ENCODE results near the gene NELL1.

The NELL1 gene

DNA sequence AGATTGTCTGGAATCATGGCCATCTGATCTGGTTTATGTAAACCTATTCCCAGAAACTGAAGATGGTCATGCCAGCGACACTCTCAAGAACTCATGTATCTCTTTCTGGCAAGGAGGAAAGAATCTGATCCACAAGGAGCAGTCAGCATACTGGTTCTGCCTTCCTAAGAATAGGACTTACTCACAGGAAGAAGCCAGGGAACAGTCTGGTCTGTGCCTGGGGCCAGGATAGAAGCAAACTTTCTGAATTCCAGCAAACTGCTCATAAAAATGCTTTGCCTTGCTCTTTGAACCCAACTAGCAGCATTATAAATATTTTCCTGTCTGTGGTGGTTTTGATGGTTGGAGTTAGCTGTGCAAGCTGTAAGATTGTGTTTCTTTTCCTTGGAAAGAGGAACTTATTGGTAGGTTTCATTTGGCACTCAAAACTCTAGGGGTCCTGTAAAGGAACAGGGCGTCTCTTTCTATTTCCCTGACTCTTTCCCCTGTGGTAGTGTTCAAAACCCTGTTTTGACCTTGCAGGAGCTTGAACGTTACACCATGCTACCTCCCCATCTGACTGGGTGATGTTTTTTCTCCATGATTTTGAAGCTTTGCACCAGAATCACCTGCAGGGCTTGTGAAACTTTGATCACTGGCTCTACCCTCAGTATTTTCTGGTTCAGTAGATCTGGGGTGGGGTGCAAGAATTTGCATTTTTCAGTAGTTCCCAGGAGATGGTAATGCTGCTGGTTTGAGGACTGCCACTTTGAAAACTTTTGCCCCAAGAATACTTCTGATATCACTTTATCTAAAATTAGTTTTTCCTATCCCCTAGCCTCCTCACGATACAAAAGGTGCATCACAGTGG lies 895.7 kb downstream of the NELL1 start:
- no peak for DNase-seq (ENCODE audit: low read depth)

DNA sequence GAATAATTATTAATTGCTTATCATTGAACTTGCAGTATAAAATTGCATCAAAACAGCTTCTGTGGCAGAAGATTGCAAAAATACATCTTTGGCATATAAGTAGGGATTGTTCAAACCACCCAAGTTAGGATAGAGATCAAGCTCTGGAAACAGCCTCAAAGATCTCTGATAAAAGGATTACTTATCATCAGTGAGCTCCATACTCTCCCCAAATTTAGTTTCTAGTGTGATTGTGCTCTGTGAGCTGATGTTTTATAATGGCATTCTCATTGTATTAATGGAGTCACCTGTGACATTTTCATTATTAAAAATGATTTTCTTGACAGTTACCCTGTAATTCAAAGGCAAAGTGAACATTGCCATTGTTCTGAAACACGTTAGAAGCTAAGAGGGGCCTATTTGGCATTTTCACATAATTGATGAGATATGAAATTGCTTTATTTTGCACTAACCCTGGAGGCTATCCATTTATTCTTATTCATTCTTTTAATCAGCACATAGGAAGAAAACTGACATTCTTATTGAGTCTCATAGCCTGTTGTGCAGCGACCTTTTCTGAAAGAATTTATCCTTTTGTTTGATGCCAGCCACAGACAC lies 897.2 kb downstream of the NELL1 start:
- DNase-seq (ENCODE audit: low read depth): no peak

DNA sequence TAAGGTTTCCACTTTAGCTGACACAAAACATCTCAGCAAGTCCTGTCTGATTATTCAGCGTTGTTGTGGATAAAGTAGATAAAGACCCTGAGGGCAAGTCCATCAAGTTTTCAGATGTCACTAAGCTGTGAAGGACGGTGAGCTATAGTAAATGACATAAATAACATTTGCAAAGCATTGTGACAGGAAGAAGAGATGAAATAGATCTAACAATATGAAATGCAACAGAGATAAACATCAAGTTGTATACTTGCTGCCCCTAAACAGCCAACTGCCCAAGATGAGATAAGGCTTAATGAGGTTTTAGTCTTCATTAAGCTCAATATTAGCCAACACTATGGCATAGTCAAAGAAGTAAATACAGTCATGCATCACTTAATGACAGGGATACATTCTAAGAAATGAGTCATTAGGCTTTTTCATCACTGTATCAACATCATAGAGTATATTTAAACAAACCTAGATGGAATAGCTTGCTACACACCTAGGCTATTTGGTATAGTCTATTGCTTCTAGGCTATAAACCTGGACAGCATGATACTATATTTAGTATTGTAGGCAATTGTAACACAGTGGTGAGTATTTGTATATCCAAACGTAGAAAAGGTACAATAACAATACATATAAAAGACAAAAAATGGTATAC lies 898.4 kb downstream of the NELL1 start:
- no peak for DNase-seq (ENCODE audit: low read depth)

DNA sequence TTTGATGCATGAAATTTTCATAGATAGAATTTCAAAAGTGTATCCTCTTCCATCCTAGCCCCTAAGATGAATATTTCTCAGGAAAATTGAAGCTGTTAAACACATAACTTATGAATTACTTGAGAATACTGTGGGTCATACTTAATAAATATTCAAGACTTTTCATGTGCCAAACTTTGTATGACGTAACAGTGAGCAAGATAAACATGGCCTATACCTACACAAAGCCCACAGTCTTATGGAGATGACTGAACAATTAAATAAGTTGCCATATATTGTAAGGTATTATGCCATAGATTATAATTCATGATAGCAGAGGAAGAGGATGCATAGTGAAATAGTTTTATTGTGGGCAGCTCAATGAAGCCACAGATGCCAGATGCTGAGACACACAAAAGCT lies 902.8 kb downstream of the NELL1 start:
- DNase-seq (ENCODE audit: low read depth): no peak

DNA sequence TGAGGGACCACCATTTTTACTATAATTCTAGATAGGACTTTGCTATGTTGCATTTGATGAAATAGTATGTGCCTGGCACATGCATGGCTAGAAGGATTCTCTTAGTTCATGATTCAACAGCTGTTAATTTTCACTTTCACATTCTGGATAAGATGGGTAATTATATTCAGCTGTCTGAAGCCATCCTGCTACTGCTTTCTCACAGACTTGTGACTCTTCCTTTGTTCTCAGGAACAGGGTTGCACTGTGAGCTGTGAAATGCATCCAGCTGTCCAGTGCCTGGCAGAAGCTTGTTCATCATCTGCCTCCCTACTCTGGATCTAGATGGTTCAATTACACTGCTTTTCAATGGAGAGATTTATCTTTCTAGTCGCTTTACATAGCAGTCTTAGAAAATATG lies 913.4 kb downstream of the NELL1 start:
- no peak for DNase-seq (ENCODE audit: low read depth)

DNA sequence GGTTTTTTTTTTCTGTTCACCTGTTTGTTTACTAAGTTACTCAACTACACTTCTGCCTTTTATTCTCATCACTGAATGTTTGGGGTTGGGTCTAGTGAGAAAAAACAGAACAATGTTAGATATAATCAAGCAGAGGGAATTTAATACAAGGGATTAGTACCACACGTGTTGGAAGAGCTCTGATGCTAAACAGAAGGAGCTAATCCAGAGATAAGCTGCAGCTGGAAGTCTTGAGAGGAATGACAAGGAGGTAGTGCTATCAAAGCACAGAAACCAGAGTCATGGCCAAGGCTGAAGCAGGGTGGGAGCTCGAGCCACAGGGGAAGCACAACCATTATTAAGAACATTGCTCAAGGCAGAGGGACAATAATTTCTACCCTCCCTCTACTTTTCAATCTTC lies 919.4 kb downstream of the NELL1 start:
- DNase-seq (ENCODE audit: low read depth): no peak

DNA sequence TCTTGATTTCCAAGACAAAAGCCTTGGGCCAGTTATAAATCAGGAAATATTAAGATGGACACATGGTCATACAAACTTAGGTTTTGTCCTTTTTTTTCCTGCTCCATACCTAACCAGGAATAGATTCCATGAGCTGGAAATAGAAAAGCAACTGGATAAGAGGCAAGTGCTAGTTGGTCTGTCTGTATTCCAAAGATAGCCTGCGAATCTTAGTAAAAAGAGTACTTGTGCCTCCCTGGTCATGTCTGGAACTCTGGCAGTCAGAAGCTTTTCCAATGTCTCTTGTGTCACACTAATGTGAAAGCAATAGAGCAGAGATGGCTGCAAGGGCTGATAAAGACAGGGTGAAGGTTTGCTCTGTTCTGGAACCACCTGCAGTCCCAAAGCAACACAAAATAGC lies 933.3 kb downstream of the NELL1 start:
- DNase-seq (ENCODE audit: low read depth): no peak

DNA sequence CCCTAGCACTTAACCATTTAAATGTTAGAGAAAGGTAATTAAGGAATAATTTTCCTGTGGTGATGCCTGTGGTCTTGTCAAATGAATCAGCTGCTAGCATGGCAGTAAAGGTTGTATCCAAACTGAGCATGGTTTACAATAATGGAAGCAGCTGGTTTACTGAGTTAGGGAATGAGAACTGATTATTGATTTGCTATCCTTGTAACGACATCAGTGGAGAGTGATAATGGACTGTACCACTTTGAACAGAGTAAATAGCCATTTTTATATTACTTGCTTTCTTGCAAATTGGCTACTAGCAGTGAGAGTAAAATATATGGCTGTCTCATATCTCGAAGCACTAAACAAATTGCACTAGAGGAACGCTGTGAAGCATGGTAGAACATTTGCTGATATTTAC lies 934.5 kb downstream of the NELL1 start:
- DNase-seq (ENCODE audit: low read depth): no peak

DNA sequence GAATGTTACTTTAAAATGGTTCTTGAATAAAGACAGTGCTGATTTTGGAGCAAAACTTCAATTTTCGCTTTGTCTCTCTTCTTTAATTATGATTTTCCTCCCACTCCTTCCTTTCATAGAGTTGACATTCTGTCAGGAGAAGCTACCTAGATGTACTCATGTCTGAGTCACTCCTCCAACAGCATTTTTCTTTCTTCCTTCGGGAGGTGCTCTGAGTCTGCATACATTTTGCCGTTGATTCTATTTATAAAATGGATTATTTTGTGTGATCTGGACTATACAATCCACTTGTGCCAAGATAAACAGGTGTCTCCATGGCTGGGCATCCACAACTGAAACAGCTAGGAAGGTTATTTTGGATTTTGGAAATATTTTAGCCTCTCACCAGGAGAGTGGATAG lies 935.2 kb downstream of the NELL1 start:
- DNase-seq (ENCODE audit: low read depth): no peak

DNA sequence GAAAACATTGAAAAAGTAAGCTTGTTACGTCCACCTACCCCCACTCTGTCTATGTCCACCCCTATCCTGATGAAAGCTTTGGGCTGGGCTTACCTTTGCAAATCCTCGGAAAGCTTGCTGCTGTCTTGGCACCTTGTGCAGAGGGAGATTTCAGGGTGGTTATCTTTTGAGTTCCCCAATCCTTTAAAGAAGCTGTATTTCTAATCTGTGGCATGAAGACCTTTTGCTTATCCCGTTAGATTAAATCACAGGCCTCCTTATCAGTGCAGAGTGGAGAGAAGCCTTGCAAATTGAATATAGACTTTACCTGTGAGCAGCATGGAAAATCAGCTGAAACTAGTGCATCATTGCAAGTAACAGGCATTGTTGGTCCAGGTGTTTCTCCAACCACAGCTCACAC lies 942.9 kb downstream of the NELL1 start:
- no peak for DNase-seq (ENCODE audit: low read depth)

DNA sequence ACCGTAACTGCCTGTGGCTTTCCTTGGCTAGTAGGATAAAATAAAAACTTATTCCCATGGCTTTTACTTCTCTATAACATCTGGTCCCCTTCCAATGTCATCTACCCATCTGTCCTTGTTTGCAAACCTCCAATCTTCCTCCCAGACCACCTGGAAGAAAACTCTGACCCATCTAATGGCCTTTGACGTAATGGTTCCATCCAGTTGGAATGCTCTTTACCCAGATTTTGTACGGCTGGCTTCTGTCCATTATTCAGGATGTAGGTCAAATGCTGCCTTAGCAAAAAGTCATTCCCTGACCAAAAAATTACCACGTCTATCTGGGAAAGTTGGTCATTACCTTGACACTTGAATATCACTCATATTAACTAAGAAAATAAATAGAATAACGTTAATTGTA lies 945.6 kb downstream of the NELL1 start:
- DNase-seq (ENCODE audit: low read depth): no peak

DNA sequence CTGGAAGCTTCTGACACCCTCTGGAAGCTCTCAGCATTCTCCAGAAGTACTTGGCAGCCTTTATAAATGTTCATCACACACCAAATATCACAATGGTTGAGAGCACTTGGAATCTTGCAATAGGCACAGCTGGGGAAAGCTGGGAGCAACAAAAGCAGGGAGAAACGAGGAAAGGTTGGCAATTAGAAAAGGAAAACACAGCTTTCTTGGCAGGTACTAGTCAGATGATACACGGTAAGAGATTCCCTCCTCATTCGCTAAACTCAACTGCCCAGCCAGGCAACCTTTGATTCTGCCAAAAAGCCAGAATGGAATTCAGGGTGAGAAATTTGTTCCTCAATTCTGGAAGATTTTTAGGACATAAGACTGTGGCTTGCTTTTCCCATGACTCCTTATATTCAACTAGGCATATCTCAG lies 946.6 kb downstream of the NELL1 start:
- no peak for DNase-seq (ENCODE audit: low read depth)

DNA sequence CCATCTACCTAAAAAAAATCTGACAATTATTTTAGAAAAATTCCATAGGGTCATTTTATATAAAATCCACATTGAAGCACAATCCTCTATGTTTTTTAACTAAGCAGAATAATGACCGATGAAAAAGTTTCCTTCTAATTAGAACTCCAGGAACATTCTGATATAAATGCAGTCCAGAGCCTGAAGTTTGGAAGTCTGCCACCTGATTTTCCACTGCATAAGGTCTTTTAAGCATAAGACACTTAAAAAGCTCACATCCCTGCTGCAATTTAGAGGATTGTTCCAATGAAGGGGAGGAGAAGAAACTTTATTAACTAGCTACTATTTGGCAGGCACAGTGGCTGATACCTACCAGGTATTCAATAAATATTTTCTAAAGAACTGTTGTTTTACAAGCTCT lies 953.2 kb downstream of the NELL1 start:
- DNase-seq (ENCODE audit: low read depth): no peak

DNA sequence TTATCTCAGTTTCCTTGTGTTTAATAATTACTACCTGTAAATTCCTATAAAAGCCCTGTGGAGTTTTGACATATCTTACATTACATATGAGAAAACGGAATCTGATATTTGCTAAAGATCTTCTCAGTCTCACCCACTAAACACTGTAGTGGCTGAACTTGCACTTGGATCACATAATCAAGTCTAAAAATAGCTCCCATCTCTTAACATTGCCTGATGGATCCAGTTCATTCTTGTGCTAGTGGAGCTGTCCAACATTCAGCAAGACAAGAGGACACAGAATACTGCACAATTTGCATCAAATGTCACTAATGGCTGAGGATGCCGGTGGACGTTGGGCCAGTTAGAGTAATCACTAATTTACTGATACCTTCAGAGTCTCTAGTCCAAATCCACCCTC lies 953.6 kb downstream of the NELL1 start:
- no peak for DNase-seq (ENCODE audit: low read depth)

All from stimulated activated CD8-positive, alpha-beta memory T cell treated with anti-CD3 and anti-CD28 coated beads, Interleukin-15, amount 100 ng/mL, for 1 hour (primary cell).